Measurements from ENCODE around the gene TEX10.

GRCh38 chr9:100354121-100354800 lies 1.5 kb upstream of the TEX10 start:
- TF ChIP-seq CTCF (conservative IDR thresholded peaks at IDR 0.05 in 1 of 2, IDR thresholded peaks at IDR 0.05 in 1 of 2; ENCODE audit: low read depth in 1 of 2, low read length in 2 of 2), result peak in 1 of 2 donors; percentile 11
- no peak for TF ChIP-seq EZH2 (IDR thresholded peaks at IDR 0.05; ENCODE audit: low read length, missing control alignments)
